Smooth muscle cell (in vitro differentiated cells): ENCODE results near the gene MTR. TPM values are rescaled to one million over a fixed set of nuclear protein-coding genes. Genes with fewer than 3 reads are reported as not detected.

Source experiments
- DNase-seq: peaks from one replicate; lab custom pipeline; 2025; ENCODE audit not compliant: unreplicated experiment; lab: John Stamatoyannopoulos, UW
- H2AFZ ChIP-seq: fragments of 200-600 bp; sonication (generic); 2 replicates; pipeline ENCODE4 v1.6.0; 2016; ENCODE audit warnings: antibody characterized with exemption, low read depth, mild to moderate bottlenecking
- H3F3A ChIP-seq: fragments of 200-600 bp; sonication (generic); 2 replicates; pipeline ENCODE4 v1.6.0; 2017; ENCODE audit warnings: antibody characterized with exemption, low read depth
- H3K27ac ChIP-seq: fragments of 200-600 bp; sonication (generic); 2 replicates; pipeline ENCODE4 v1.5.1; 2016; ENCODE audit warnings: low read depth, mild to moderate bottlenecking
- H3K27me3 ChIP-seq: fragments of 200-600 bp; sonication (generic); 2 replicates; pipeline ENCODE4 v1.6.1; 2016; ENCODE audit warnings: low read depth, mild to moderate bottlenecking
- H3K36me3 ChIP-seq: fragments of 200-600 bp; sonication (generic); 2 replicates; pipeline ENCODE4 v1.5.1; 2016; ENCODE audit warnings: low read depth
- H3K4me1 ChIP-seq: fragments of 200-600 bp; sonication (generic); 2 replicates; pipeline ENCODE4 v1.5.1; 2016; ENCODE audit warnings: low read depth
- H3K4me2 ChIP-seq: fragments of 200-600 bp; sonication (generic); 2 replicates; pipeline ENCODE4 v1.6.0; 2016; ENCODE audit warnings: mild to moderate bottlenecking
- H3K4me3 ChIP-seq: fragments of 200-600 bp; sonication (generic); 2 replicates; pipeline ENCODE4 v1.5.1; 2016; ENCODE audit warnings: mild to moderate bottlenecking
- H3K79me2 ChIP-seq: fragments of 200-600 bp; sonication (generic); 2 replicates; pipeline ENCODE4 v1.6.0; 2016; ENCODE audit warnings: low read depth, mild to moderate bottlenecking
- H3K9ac ChIP-seq: fragments of 200-600 bp; sonication (generic); 2 replicates; pipeline ENCODE4 v1.6.0; 2016; ENCODE audit warnings: low read depth
- H3K9me3 ChIP-seq: fragments of 200-600 bp; sonication (generic); replicated peaks from 2 replicates; pipeline ENCODE4 v1.5.1; 2016; ENCODE audit warnings: low read depth
- H4K20me1 ChIP-seq: fragments of 200-600 bp; sonication (generic); 2 replicates; pipeline ENCODE4 v1.6.0; 2016; ENCODE audit warnings: low read depth
- WGBS: methylation state at CpG from one replicate; pipeline ENCODE4 v1.1.7; 2016; ENCODE audit warnings: low lambda C conversion rate; 5-methylcytosine and 5-hydroxymethylcytosine counted together
- polyA plus RNA-seq: library from polyadenylated mRNA; unstranded; fragments of >200 nt; fragmentation: Nextera tagmentation; extraction: Ambion mirVana; gene quantifications from 2 replicates; pipeline ENCODE4 v1.2.1, GENCODE V29; 2016
- total RNA-seq: library from RNA; depleted of rRNA; stranded (reverse); fragments of >200 nt; gene quantifications from 2 replicates; pipeline ENCODE4 v1.2.3, GENCODE V29; 2014
- TF ChIP-seq, protein P1 (sequence below): fragments of 200-600 bp; sonication (generic); IDR thresholded peaks from 2 replicates; pipeline ENCODE4 v1.5.1; 2017; ENCODE audit warnings: borderline replicate concordance, mild to moderate bottlenecking, antibody characterized with exemption; ENCODE audit not compliant: insufficient read depth, poor library complexity, severe bottlenecking

The MTR gene
- total and polyA plus RNA-seq, 2 experiments from 2014 or later: 10.7 to 18.3 TPM

- H2AFZ ChIP-seq: no peak overlapping the region
- WGBS: 66% methylated on average over 5 of the region's 5 CpGs
- H3K36me3 ChIP-seq: no peaks in the 10 kb centered on the region
- no peaks in the 10 kb centered on the region for H3K79me2 ChIP-seq
- no peaks in the 10 kb centered on the region for H3F3A ChIP-seq
- H3K4me1 ChIP-seq: no peaks in the 10 kb centered on the region
- no peaks in the 10 kb centered on the region for H4K20me1 ChIP-seq
- no peaks in the 10 kb centered on the region for H3K27me3 ChIP-seq
- no peak for DNase-seq
- no peak overlapping the region for H3K4me3 ChIP-seq
- no peak overlapping the region for H3K9ac ChIP-seq
- no peak overlapping the region for H3K4me2 ChIP-seq
- TF ChIP-seq, protein P1, sequence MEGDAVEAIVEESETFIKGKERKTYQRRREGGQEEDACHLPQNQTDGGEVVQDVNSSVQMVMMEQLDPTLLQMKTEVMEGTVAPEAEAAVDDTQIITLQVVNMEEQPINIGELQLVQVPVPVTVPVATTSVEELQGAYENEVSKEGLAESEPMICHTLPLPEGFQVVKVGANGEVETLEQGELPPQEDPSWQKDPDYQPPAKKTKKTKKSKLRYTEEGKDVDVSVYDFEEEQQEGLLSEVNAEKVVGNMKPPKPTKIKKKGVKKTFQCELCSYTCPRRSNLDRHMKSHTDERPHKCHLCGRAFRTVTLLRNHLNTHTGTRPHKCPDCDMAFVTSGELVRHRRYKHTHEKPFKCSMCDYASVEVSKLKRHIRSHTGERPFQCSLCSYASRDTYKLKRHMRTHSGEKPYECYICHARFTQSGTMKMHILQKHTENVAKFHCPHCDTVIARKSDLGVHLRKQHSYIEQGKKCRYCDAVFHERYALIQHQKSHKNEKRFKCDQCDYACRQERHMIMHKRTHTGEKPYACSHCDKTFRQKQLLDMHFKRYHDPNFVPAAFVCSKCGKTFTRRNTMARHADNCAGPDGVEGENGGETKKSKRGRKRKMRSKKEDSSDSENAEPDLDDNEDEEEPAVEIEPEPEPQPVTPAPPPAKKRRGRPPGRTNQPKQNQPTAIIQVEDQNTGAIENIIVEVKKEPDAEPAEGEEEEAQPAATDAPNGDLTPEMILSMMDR: peak; percentile 20
- H3K27ac ChIP-seq: no peak overlapping the region
- H3K9me3 ChIP-seq: no peaks in the 10 kb centered on the region
These were observed 46.7 kb upstream of the MTR start for GRCh38 chr1:236748268-236748870.

DNA sequence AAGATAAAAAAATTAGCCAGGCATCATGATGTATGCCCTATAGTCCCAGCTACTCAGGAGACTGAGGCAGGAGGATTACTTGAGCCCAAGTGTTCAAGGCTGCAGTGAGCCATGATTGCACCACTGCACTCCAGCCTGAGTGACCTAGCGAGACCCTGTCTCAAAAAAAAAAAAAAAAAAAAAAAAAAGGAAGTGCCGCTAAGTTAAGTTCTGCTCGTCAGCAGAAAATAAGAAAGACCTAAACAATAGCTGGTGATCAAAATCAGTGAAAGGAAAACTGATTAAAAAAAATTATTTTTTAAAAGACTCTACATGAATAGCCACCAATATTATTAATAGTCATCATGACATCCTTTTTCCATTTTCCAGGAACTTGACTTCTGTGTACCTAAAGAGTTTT lies 44.2 kb upstream of the MTR start:
- H3K4me3 ChIP-seq: no peak overlapping the region
- H3F3A ChIP-seq: no peaks in the 10 kb centered on the region
- no peaks in the 10 kb centered on the region for H3K36me3 ChIP-seq
- H3K9me3 ChIP-seq: no peaks in the 10 kb centered on the region
- H3K4me1 ChIP-seq: no peaks in the 10 kb centered on the region
- H3K27ac ChIP-seq: no peak overlapping the region
- H3K79me2 ChIP-seq: no peaks in the 10 kb centered on the region
- TF ChIP-seq, protein P1: no peak
- no peak overlapping the region for H2AFZ ChIP-seq
- DNase-seq: no peak
- no peaks in the 10 kb centered on the region for H3K27me3 ChIP-seq
- H3K9ac ChIP-seq: no peak overlapping the region
- no peaks in the 10 kb centered on the region for H4K20me1 ChIP-seq
- 96% methylated on average over 3 of the region's 3 CpGs for WGBS
- no peak overlapping the region for H3K4me2 ChIP-seq

GRCh38 chr1:236751385-236751784 lies 43.7 kb upstream of the MTR start:
- H2AFZ ChIP-seq: no peak overlapping the region
- no peaks in the 10 kb centered on the region for H3K9me3 ChIP-seq
- H3K4me2 ChIP-seq: no peak overlapping the region
- H3K27me3 ChIP-seq: no peaks in the 10 kb centered on the region
- no peaks in the 10 kb centered on the region for H3K4me1 ChIP-seq
- H3K36me3 ChIP-seq: no peaks in the 10 kb centered on the region
- no peak overlapping the region for H3K4me3 ChIP-seq
- no peaks in the 10 kb centered on the region for H3F3A ChIP-seq
- no peaks in the 10 kb centered on the region for H4K20me1 ChIP-seq
- TF ChIP-seq, protein P1: no peak
- 93% methylated on average over 16 of the region's 16 CpGs for WGBS
- no peak for DNase-seq
- no peak overlapping the region for H3K9ac ChIP-seq
- H3K79me2 ChIP-seq: no peaks in the 10 kb centered on the region
- no peak overlapping the region for H3K27ac ChIP-seq

DNA sequence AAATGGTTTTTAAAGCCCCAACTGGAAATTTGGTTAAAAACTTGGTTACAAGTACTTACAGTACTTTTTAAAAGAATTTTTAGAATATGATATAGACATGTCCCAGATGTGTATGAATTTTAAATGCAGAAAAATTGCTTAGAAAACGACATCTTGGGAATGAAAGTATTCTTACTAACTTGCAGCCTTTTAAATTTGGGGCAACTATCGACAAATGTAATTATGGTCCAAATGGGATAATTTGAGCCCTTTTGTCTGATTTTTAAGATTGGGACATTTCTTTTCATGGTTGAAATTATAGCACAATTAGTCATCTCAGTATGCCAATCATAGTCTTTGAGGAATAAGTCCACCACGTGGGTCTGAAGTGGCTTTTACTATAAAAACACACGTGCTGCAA lies 43.2 kb upstream of the MTR start:
- Histone ChIP-seq H3K27me3 (no peaks in the 10 kb centered on the region), H3K79me2 (no peaks in the 10 kb centered on the region), H3K4me3 (no peak overlapping the region), H3F3A (no peaks in the 10 kb centered on the region), H2AFZ (no peak overlapping the region), H3K4me2 (no peak overlapping the region), H4K20me1 (no peaks in the 10 kb centered on the region), H3K9me3 (no peaks in the 10 kb centered on the region), H3K9ac (no peak overlapping the region), H3K4me1 (no peaks in the 10 kb centered on the region), H3K27ac (no peak overlapping the region), H3K36me3 (no peaks in the 10 kb centered on the region)
- no peak for DNase-seq
- 86% methylated on average over 4 of the region's 4 CpGs for WGBS
- TF ChIP-seq, protein P1: no peak
